Activated T-helper 9 cell treated with anti-CD3 and anti-CD28 coated beads, Interleukin-2, amount 50 U/mL, for 16 hours (primary cell): Measurements from ENCODE around the gene DDI2.

Experiments used
- DNase-seq: peaks from one replicate; pipeline ENCODE4 v3.0.0-alpha.2; 2020; ENCODE audit warnings: low read depth

The DDI2 gene

DNA sequence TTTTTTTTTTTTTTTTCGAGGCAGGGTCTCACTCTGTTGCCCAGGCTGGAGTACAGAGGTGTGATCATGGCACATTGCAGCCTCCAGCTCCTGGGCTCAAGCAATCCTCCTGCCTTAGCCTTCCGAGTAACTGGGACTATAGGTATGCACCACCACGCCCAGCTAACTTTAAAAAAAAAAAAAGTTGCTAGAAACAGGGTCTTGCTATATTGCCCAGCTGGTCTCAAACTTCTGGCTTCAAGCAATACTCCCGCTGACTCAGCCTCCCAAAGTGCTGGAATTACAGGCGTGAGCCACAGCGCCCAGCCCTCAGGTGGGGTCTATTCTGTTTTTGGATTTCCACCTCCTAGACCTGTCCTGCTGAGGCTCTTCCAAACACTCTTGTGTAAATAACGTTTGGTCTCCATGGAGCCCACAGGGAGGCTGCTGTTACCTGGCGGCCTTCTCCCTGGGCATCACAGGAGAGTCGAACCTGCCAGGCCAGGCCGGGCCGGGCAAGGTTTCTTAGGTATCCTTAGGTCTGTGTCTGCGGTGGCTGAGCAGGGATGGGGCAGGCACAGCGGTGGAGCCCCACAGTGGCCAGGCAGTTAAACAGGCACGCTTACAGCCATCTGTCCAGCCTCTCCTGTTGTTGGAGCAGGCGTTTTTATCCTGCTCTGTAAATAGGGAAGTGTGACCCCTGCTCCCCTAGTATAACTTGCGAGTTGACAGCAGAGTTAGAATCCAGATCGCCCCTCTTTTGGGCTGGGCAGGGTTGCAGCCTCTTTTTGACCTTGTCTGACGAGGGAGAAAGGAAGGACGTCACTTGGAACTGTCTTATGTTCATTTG is 85.7 kb downstream of the DDI2 start:
- no peak for DNase-seq

DNA sequence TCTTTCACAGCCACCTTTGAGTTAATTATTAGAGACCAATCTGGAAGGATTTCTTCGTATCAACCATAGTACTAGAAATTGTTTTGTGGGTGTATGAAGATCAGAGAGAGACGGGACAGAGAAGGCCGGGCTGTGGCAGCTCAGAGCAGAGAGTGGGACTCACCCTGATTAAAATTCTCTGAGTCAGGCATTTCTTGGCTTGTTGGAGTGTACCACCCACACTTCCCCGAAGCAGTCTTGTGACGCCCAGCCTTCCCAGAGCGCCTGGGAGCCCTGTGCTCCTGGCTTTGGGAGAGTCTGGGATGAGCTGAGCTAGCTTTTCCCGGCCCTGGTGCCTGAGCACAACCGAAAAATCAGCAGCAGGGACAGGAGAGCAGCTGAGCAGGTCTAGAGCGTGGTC is 86.3 kb downstream of the DDI2 start:
- no peak for DNase-seq

DNA sequence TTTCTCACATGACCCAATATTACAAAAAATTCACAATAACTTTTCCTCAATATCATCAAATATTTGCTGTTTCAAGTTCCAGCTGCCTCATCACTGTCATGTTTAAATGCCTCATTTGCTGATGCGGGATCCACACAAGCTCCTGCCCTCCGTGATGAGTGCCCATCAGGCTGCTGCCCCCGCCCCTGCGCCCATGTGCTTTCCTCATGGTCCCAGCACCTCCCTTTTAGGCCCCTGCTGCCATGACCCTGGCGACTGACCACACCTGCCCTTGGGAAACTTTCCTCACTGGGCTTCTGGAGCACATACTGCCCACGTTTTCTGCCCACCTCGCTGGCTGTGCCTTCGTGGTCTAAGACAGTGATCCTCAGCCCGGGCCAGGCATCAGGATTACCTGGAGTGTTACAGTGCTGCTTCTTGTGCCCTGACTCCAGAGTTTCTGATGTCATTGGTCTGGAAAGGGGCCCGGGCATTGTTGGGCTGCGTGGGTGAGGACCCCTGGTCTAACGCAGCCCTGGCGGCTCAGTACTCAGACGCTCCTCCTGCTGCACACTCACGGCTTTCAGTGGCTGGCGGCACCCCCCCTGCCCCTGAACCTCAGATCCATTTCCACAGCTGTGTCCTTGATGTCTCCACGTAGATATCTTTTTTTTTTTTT is 87.4 kb downstream of the DDI2 start:
- DNase-seq: no peak

DNA sequence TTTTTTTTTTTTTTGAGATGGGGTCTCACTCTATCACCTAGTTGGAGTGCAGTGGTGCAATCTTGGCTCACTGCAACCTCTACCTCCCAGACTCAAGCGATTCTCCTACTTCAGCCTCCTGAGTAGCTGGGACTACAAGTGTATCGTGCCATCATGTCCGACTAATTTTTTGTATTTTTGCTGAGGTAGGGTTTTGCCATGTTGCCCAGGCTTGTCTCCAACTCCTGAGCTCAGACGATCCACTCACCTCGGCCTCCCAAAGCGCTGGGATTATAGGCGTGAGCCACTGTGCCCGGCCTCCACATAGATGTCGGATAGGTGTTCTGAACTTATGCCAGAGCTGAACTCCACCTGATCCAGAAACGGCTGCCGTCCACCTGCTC is 87.9 kb downstream of the DDI2 start:
- no peak for DNase-seq

DNA sequence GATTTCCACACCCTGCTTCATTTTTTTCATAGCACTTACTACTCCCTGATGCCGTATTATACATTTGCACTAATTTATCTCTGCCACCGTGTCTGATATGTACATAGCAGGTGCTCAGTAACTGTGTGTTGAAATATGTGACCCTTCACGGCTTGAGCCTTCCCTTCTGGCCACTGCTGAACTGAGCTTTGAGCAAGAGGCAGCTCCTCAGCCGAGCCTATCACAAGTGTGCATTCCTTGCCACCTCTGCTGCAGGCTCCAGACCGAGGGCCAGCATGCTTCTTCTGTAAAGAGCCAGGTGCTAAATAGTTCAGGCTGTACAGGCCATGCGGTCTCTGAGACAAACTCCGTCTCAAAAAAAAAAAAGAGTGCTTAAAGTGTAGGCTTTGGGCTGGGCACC is 89.5 kb downstream of the DDI2 start:
- no peak for DNase-seq

DNA sequence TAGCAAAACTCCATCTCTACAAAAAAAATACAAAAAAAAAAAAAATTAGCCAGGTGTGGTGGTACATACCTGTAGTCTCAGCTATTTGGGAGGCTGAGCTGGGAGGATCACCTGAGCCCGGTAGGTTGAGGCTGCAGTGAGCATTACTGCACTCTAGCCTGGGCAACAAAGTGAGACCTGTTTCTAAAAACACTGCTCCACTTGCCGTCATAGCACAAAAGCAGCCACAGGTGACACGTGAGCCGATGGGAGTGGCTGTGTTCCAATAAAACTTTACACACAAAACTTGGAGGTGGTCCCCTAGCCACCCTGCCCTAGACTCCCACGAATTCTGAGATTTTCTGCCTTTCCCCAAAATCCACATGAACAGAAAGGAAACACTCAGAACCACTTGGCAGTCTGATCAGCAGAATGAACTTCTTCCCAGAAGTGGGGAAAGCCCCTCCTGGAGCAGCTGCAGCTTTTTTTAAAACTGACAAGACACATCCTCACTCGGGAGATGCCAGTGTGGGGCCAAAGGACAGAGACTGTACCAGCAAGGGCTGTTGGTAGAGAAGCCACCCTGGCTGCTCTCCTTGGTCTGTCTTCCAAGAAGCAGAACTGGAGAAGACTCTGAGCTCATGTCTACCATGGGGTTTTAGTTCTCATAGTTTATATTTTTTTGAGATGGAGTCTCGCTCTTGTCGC is 90.1 kb downstream of the DDI2 start:
- DNase-seq: no peak

DNA sequence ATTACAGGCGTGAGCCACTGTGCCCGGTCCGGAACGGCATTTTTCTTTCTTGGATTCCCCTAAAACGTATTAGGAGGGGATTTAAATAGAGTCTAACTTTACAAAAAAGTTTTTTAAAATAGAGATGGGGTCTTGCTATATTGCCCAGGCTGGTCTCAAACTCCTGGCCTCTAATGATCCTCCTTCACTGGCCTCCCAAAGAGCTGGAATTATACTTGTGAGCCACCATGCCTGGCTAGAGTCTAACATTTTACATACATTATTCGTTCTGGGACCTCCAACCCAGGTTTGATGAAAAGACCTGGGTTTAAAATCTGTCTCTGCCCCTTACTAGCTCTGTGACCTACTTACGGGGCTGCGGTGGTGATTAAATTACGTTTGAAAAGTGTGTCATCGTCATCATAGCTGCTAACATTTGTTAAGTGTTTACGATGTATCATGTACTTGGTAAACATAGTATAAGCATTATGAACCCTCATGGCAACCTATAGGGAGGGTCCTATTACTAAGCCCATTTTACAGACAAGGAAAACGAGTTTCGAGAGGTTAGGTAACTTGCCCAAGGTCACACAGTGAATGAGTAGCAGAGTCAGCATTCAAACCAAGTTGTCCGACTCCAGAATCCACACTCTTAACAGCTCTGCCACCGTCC is 91.4 kb downstream of the DDI2 start:
- no peak for DNase-seq

DNA sequence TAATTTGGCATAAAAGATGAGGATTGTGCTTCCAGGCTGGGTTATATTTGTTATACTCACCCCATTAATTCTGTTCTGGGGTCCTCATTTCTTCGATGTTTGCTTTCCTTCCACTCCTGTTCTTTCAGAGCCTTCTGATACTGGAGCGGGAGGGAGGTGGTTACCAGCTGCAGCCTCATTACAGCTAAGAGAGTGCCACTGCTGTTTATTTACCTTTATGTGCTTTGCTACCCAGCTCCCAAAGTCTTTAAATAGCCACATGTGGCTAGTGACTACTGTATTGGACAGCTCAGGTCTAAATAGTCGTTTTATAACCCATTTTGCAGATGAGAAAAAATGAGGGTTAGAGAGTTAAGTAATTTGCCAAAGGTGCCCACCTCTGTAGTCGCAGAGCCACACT is 92.0 kb downstream of the DDI2 start:
- no peak for DNase-seq

DNA sequence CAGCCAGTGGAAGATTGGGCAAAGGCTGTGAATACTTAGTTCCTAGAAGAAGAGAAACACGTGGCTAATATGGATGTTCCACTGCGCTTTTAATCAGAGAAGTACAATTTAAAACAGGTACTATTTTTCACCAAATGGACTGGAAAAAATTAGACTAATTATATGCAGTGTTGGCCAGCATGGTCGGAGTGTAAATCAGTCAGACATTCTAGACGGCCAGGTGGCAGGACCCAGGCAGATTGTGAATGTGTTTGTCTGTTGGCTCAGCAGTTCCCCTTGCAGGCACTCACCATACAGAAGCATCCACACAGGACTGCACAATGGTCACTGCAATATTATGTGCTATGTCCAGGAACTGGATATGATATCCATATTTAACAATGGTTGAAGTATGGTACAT is 94.9 kb downstream of the DDI2 start:
- no peak for DNase-seq

DNA sequence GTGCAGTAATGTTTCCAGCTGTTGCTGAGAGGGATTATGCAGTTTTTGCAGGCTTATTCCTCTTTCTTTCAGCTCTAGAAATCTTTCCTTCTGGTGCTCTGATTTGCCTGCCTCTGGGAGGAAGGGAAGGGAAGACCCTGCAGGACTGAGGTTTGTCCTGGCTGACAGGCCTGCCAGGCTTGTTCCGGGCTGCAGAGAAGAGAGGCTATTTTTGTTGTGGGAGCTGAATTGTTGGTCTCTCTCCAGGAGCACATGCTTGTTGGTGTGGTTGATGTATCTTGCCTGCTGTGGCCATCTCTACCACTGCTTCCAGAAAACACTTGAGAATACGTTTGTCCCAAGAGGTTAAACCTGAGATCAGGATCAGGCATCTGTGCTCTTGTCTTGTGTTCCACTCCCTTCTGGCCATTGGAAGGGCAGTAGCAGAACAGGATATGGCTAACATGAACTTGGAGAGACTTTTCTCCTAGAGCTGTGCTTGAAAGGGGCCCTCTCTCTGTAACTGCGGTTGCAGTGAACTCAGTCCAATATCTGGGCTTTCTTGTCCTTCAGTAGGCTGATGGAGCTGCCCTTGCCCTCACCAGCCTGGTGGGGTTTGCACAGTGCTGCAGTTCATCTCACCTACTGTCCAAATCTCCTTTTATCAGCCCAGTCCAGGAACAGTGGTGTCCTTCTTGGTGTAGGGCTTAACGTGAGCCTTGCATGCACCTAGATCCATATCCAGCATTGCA is 97.3 kb downstream of the DDI2 start:
- DNase-seq: no peak

DNA sequence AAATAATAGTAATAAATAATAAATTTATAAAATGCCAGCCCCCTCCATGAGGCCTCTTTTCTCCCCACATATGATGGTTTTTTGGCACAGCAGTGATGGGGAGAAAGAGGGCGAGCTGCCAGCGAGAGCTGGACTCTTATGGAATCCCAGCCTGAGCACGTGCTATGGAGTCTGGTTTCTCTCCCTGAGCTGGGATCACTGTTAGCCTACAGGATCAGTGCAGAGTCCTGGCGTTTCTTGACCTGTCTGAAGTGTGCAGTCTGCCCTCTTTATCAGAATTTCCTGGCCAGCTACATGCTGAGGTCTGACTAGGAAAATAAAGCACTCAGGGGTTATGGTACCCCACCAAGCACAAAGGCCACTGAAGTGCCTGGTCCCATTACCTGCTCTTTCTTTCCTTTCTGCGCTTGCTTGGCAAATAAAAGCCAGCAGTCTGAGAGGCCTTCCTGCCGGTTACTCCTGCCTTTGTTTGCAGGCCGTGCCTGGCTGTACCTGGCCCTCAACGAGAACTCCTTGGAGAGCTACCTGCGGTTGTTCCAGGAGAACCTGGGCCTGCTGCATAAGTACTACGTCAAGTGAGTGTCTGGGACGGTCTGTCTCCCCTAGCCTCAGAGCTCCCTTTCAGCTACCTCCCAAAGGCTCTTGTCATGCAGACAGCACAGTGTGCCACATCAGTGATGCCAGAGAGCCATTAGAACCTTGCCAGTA is 100.3 kb downstream of the DDI2 start:
- no peak for DNase-seq

DNA sequence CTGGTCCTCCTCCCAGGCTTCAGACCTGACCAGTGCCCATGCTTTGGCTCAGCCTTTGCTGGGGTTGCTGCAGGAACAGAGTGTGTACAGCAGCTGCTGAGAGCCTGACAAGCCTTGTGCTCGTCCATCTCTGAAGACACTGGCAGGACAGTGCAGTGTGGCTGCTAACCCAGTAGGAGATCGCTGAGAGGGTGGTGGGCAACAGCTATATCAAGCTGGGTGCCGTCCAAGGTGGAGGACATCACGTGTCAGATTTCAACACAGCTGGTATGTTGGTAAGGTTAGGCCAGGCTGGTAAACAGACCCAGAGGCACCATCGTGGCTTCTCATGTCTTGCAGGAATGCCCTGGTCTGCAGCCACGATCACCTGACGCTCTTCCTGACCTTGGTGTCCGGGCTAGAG is 100.9 kb downstream of the DDI2 start:
- no peak for DNase-seq
